PC-9 (cell line): ENCODE data around the gene KCNJ15.

Experiments used
- EZH2 ChIP-seq: fragments of 200-600 bp; sonication (generic); IDR thresholded peaks from 2 replicates; pipeline ENCODE4 v1.8.0; 2017; ENCODE audit warnings: antibody characterized with exemption, low read depth
- TF ChIP-seq, protein P1 (sequence below): fragments of 200-600 bp; sonication (generic); conservative IDR thresholded peaks from 2 replicates; pipeline ENCODE4 v1.6.1; 2017; ENCODE audit warnings: mixed run types, antibody characterized with exemption, mild to moderate bottlenecking, moderate library complexity

GRCh38 chr21:38334866-38335265, 78.1 kb downstream of the KCNJ15 start:
- TF ChIP-seq, protein P1, sequence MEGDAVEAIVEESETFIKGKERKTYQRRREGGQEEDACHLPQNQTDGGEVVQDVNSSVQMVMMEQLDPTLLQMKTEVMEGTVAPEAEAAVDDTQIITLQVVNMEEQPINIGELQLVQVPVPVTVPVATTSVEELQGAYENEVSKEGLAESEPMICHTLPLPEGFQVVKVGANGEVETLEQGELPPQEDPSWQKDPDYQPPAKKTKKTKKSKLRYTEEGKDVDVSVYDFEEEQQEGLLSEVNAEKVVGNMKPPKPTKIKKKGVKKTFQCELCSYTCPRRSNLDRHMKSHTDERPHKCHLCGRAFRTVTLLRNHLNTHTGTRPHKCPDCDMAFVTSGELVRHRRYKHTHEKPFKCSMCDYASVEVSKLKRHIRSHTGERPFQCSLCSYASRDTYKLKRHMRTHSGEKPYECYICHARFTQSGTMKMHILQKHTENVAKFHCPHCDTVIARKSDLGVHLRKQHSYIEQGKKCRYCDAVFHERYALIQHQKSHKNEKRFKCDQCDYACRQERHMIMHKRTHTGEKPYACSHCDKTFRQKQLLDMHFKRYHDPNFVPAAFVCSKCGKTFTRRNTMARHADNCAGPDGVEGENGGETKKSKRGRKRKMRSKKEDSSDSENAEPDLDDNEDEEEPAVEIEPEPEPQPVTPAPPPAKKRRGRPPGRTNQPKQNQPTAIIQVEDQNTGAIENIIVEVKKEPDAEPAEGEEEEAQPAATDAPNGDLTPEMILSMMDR: no peak
- TF ChIP-seq EZH2: no peak
